Right lobe of liver (tissue), 4 donors: Measurements from ENCODE around the gene ARHGEF5.
"Not testable (repeated sequence)": the region's sequence is repeated elsewhere in the genome, so short reads cannot be mapped to it uniquely, and the experiment has no call there.

Source experiments
- CTCF ChIP-seq, 4 donors: fragments of 200-600 bp in 3 of 4; fragments of 450-650 bp in 1 of 4; IDR thresholded peaks; one replicate each; pipeline versions ENCODE4 v1.5.1 to v1.8.0; 2016 to 2022; ENCODE audit warnings: antibody characterized with exemption in 4 of 4, mild to moderate bottlenecking in 2 of 4
- POLR2A ChIP-seq: fragments of 450-650 bp; IDR thresholded peaks from one replicate; pipeline ENCODE4 v1.6.1; 2017; ENCODE audit warnings: antibody characterized with exemption, mild to moderate bottlenecking
- donor health status: DM: no; HTN: no; CAD: no.
- donor health status: DM: no; HTN: no; CAD: no.
- donor health status: DM: no; HTN: yes; CAD: no.

- not testable (repeated sequence) for TF ChIP-seq POLR2A; CTCF (IDR thresholded peaks at IDR 0.05)
These were observed 29.3 kb upstream of the ARHGEF5 start for GRCh38 chr7:144325868-144326267.
